Parathyroid adenoma (tissue), 2 donors: ENCODE data around the gene CDC14A.

ENCODE experiments used
- H2AFZ ChIP-seq: fragments of 300-600 bp; sonication (generic); one replicate; pipeline ENCODE4 v1.7.0; 2017; ENCODE audit warnings: antibody characterized with exemption, mild to moderate bottlenecking
- H3K27ac ChIP-seq: fragments of 300-600 bp; sonication (generic); one replicate; pipeline ENCODE4 v1.7.0; 2017
- H3K27me3 ChIP-seq: fragments of 300-600 bp; sonication (generic); one replicate; pipeline ENCODE4 v1.7.0; 2017; ENCODE audit warnings: low read length; ENCODE audit not compliant: control insufficient read depth, insufficient read depth
- H3K36me3 ChIP-seq: fragments of 300-600 bp; sonication (generic); one replicate; pipeline ENCODE4 v1.7.0; 2017; ENCODE audit warnings: low read length; ENCODE audit not compliant: control insufficient read depth, insufficient read depth
- H3K4me1 ChIP-seq: fragments of 300-600 bp; sonication (generic); one replicate; pipeline ENCODE4 v1.7.0; 2017; ENCODE audit warnings: control low read depth
- H3K4me2 ChIP-seq: fragments of 300-600 bp; sonication (generic); one replicate; pipeline ENCODE4 v1.7.0; 2017; ENCODE audit warnings: low read length
- H3K4me3 ChIP-seq: fragments of 300-600 bp; sonication (generic); one replicate; pipeline ENCODE4 v1.7.0; 2017; ENCODE audit warnings: low read depth, low read length
- H3K79me2 ChIP-seq: fragments of 300-600 bp; sonication (generic); one replicate; pipeline ENCODE4 v1.7.0; 2017; ENCODE audit warnings: control low read depth
- H3K9ac ChIP-seq: fragments of 300-600 bp; sonication (generic); one replicate; pipeline ENCODE4 v1.7.0; 2017; ENCODE audit warnings: mild to moderate bottlenecking
- H3K9me3 ChIP-seq: fragments of 300-600 bp; sonication (generic); one replicate; pipeline ENCODE4 v1.7.0; 2017; ENCODE audit warnings: low read length; ENCODE audit not compliant: control insufficient read depth
- TF ChIP-seq, protein P1 (sequence below): fragments of 300-600 bp; sonication (generic); IDR thresholded peaks from one replicate; pipeline ENCODE4 v1.7.0; 2017; ENCODE audit warnings: antibody characterized with exemption, mild to moderate bottlenecking
- donor health status: primary hyperparathyroidism.

Gene CDC14A

GRCh38 chr1:100448366-100448765 lies 96.1 kb downstream of the CDC14A start:
- Histone ChIP-seq H3K4me2 (no peak overlapping the region), H3K27ac (no peak overlapping the region), H2AFZ (no peak overlapping the region)

GRCh38 chr1:100449477-100449876 lies 97.2 kb downstream of the CDC14A start:
- no peak overlapping the region for H3K4me2 ChIP-seq
- no peaks in the 10 kb centered on the region for H3K4me1 ChIP-seq
- no peaks in the 10 kb centered on the region for H3K79me2 ChIP-seq
- TF ChIP-seq, protein P1, sequence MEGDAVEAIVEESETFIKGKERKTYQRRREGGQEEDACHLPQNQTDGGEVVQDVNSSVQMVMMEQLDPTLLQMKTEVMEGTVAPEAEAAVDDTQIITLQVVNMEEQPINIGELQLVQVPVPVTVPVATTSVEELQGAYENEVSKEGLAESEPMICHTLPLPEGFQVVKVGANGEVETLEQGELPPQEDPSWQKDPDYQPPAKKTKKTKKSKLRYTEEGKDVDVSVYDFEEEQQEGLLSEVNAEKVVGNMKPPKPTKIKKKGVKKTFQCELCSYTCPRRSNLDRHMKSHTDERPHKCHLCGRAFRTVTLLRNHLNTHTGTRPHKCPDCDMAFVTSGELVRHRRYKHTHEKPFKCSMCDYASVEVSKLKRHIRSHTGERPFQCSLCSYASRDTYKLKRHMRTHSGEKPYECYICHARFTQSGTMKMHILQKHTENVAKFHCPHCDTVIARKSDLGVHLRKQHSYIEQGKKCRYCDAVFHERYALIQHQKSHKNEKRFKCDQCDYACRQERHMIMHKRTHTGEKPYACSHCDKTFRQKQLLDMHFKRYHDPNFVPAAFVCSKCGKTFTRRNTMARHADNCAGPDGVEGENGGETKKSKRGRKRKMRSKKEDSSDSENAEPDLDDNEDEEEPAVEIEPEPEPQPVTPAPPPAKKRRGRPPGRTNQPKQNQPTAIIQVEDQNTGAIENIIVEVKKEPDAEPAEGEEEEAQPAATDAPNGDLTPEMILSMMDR = no peak
- H3K9ac ChIP-seq = no peak overlapping the region
- H3K27ac ChIP-seq = no peak overlapping the region
- H3K36me3 ChIP-seq = no peaks in the 10 kb centered on the region
- no peak overlapping the region for H2AFZ ChIP-seq
- H3K9me3 ChIP-seq = no peaks in the 10 kb centered on the region
- H3K27me3 ChIP-seq = no peaks in the 10 kb centered on the region
- no peak overlapping the region for H3K4me3 ChIP-seq

More at GRCh38 chr1:100448366-100448765, 96.1 kb downstream of the CDC14A start:
- Histone ChIP-seq H3K4me3 (no peak overlapping the region), H3K36me3 (no peaks in the 10 kb centered on the region), H3K27me3 (no peaks in the 10 kb centered on the region), H3K9me3 (no peaks in the 10 kb centered on the region), H3K9ac (no peak overlapping the region), H3K79me2 (no peaks in the 10 kb centered on the region), H3K4me1 (no peaks in the 10 kb centered on the region)
- TF ChIP-seq, protein P1 = no peak

- Histone ChIP-seq H3K79me2 (no peaks in the 10 kb centered on the region), H3K27ac (no peak overlapping the region), H3K27me3 (no peaks in the 10 kb centered on the region), H3K9ac (no peak overlapping the region), H3K36me3 (no peaks in the 10 kb centered on the region), H2AFZ (no peak overlapping the region), H3K9me3 (no peaks in the 10 kb centered on the region), H3K4me1 (no peaks in the 10 kb centered on the region), H3K4me3 (no peak overlapping the region), H3K4me2 (no peak overlapping the region)
- TF ChIP-seq, protein P1 = no peak
Observed at GRCh38 chr1:100452641-100453040, 100.3 kb downstream of the CDC14A start.

DNA sequence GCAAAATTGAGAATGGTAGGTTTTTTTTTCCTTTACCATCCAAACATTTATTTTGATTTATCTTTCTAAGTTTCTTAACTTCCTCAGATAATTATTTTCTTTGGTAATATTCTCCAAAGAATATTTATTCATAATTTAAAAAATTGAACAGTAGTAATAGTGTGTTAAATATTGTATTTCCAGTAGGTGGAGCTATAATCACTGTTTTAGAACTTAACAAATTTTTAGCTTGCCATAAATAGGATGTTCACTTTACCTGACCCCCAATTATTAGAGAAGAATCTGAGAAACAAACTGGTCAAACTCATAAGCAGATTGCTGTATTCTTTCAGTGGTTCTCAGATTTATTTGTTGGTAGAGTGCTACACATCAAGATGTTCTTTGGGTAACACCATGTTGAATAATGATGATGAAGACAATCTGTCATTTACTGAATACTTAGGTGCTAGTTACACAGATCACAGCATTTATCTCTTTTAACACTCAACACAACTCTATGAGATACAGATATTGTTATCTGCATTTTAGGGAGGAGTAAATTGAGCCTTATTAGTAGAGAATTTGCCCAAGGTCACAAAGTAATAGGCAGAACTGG lies 103.3 kb downstream of the CDC14A start:
- H3K9me3 ChIP-seq = no peaks in the 10 kb centered on the region
- no peaks in the 10 kb centered on the region for H3K4me1 ChIP-seq
- H3K27me3 ChIP-seq = no peaks in the 10 kb centered on the region
- H2AFZ ChIP-seq = no peak overlapping the region
- H3K27ac ChIP-seq = no peak overlapping the region
- no peaks in the 10 kb centered on the region for H3K36me3 ChIP-seq
- no peak overlapping the region for H3K4me3 ChIP-seq
- no peak overlapping the region for H3K4me2 ChIP-seq
- H3K79me2 ChIP-seq = no peaks in the 10 kb centered on the region
- TF ChIP-seq, protein P1 = peak; percentile 38
- H3K9ac ChIP-seq = no peak overlapping the region

DNA sequence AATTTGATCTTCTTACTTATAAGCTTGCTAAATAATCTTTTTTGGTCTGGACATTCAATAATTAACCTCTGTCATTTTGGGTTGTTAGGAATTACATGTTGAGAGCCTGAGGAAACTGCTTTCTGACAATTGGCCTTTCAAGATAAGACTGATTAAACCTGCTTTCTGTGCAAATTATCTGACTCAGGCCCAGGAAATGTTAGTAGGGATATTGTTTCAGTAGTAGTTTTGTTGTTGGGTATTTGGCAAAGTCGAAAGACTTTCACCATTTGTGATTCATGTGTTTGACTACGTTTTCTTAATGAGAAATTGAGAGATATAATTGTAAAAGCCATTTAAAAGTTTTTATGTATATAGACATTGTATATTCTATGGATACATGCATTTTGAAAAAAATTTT lies 104.6 kb downstream of the CDC14A start:
- H3K4me1 ChIP-seq = no peaks in the 10 kb centered on the region
- no peaks in the 10 kb centered on the region for H3K27me3 ChIP-seq
- no peak overlapping the region for H3K4me3 ChIP-seq
- H3K36me3 ChIP-seq = no peaks in the 10 kb centered on the region
- no peaks in the 10 kb centered on the region for H3K79me2 ChIP-seq
- TF ChIP-seq, protein P1 = no peak
- no peak overlapping the region for H3K4me2 ChIP-seq
- H3K27ac ChIP-seq = no peak overlapping the region
- no peak overlapping the region for H3K9ac ChIP-seq
- H3K9me3 ChIP-seq = no peaks in the 10 kb centered on the region
- no peak overlapping the region for H2AFZ ChIP-seq
